GM12892 (cell line): Measurements from ENCODE around the gene RSPH4A.

Experiments used
- POLR2A ChIP-seq: IDR thresholded peaks from 2 replicates; pipeline ENCODE4 v1.6.1; 2011; ENCODE audit warnings: low read depth, low read length, control low read depth
- TAF1 ChIP-seq: IDR thresholded peaks from 2 replicates; pipeline ENCODE4 v1.6.1; 2011; ENCODE audit warnings: low read depth, mild to moderate bottlenecking, control low read depth, low read length, borderline replicate concordance

DNA sequence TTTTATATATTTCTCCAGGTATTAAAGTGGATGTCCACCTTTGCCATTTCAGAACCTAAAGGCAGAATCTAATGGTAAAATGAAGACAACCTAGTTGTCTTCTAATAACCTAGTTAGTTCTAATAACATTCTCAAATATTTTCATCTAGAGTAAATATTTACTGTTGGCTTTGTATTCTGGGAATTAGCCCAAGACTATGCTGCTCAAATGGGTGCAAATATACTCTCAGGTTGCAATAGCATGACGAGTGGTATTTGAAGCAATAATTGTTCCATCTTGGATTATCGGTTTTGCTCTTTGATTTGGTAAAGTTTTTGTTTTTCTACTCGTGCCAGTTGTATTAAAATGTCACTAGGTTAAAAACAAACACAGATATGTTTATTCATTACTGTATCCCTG is 21.0 kb upstream of the RSPH4A start:
- TF ChIP-seq POLR2A (no peak), TAF1 (no peak)
